HG03342 (cell line): ENCODE results near the gene ACMSD.
"Not testable (repeated sequence)": the region's sequence is repeated elsewhere in the genome, so short reads cannot be mapped to it uniquely, and the experiment has no call there.

Experiments
- ATAC-seq: cut with Tn5 transposase; IDR thresholded peaks from one replicate; pipeline ENCODE4 v1.9.1; 2021; ENCODE audit warnings: mild to moderate bottlenecking, moderate library complexity; ENCODE audit not compliant: unreplicated experiment

ACMSD gene

GRCh38 chr2:134903701-134904100 is 65.3 kb downstream of the ACMSD start:
- ATAC-seq = not testable (repeated sequence)

DNA sequence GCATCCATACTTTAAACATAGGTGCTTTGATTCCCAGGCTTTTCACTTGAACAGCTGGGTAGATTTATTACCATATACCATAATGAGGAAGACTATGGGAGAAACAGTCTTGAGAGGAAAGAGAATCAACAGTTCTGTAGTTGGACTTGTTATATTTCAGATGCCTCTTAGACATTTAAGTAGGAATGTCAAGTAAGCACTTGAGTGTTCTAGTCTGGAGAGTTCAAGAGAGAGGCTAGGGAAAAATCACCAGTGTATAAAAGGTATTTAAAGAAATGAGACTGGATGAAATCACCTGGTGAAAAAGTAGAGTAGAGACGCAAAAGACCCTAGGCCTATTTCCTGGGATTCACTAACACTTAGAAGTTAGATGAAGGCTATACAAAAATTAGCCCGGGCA is 66.8 kb downstream of the ACMSD start:
- no peak for ATAC-seq

GRCh38 chr2:134906726-134907125 is 68.3 kb downstream of the ACMSD start:
- ATAC-seq = no peak

- ATAC-seq = not testable (repeated sequence)
These were observed 69.2 kb downstream of the ACMSD start for GRCh38 chr2:134907441-134908116.

DNA sequence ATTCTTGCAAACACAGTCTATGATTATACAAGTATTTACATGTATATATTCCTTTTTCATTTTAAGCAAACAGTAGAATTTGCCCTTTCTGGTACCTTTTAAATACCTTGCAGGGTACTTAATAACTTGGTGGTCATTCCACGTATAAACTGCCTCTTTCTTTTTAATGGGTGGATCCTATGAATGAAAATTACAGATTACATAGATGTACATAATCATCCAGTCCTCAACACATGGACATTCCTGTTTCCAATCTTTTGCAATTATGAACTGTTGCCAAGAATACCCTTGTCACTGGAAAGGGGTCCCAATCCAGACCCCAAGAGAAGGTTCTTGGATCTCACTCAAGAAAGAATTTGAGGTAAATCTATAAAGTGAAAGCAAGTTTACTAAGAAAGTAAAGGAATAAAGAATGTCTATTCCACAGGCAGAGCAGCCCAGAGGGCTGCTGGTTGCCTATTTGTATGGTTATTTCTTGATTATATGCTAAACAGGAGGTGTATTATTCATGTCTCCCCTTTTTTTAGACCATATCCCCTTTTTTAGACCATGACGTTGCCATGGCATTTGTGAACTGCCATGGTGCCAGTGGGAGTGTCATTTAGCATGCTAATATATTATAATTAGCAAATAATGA is 72.5 kb downstream of the ACMSD start:
- ATAC-seq = no peak

GRCh38 chr2:134911400-134911785 is 73.0 kb downstream of the ACMSD start:
- no peak for ATAC-seq

DNA sequence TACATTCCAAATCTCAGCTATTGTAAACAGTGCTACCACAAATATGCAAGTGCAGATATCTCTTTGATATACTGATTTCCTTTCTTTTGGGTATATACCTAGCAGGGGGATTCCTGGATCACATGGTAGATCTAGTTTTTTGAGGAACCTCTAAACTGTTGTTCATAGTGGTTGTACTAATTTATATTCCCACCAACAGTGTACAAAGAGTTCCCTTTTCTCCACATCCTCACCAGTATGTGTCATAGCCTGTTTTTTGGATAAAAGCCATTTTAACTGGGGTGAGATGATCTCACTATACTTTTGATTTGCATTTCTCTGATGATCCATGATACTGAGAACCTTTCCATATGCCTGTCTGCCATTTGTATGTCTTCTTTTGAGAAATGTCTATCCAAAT is 73.9 kb downstream of the ACMSD start:
- no peak for ATAC-seq

- ATAC-seq = no peak
These were observed 79.0 kb downstream of the ACMSD start for GRCh38 chr2:134917360-134917865.

DNA sequence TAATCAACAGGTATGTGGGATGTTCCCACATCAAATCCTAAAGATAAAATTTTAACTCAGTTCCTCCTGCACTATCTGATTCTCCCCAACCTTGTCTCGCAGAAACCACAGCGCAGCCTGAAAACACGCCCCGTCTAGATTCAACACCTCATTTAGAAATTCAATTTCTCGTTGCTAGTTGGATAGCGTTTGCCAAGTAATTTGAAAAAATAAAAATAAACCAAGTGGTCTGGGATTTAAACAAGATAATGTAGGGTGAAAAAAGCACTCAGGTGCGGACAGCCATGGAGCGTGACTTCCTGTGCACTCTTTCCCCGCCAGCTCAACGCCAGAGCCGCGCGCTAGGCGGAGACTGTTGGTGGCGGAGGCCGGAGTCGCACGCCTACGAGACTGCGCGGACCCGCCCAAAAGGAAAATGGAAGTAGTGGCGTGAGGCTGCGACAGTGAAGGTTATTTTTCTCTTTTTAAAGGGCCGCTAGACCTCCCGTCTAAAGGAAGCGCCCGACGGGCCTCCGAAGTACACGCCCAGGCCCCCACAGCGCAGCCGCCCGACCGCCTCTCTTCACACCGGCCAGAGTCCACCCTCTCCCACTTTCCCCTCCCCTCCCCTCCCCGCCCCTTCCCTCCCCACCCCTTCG is 79.6 kb downstream of the ACMSD start:
- ATAC-seq = peak; percentile 79

DNA sequence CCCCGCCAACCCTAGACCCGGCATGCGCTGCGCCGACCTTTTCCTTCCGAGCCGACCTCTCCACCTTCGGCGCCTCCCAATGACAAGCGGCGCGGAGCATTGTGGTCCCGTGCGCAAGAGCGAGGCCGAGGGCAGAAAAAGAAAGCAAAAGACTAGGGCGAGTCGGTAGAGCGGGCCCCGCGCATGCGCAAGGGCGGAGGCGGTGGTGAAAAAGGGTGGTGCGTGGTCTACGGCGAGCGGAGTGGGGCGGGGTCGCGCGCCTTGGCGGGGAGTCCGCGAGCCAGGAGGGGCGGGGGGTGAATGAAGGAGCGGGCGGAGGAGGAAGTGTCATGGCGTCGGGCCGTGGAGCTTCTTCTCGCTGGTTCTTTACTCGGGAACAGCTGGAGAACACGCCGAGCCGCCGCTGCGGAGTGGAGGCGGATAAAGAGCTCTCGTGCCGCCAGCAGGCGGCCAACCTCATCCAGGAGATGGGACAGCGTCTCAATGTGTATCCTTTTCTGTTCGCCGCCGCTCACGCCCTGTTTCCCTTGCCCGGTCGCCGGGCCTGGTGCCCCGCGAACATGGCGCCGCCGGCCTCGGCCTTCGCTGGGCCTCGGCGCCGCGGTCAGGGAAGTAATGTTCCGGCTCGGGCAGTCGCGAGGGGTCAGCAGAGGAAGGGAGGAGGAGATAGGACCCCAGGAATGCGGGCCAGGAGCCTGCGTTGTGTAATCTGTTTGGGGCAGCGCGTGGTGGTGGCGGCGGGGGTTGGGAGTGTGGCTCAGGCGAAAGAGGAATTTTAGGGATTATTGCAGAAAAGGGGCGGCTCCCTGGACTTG is 80.3 kb downstream of the ACMSD start, which contains the start of gene CCNT2:
Gene CCNT2, plus strand, starts transcription at position 297 of the 815 bp plus-strand sequence. Its CDS starts 33 bp downstream, at position 330.
- peak; percentile 85 for ATAC-seq

- no peak for ATAC-seq
These were observed 81.2 kb downstream of the ACMSD start for GRCh38 chr2:134919341-134920210.

GRCh38 chr2:134924912-134925311 is 86.5 kb downstream of the ACMSD start:
- no peak for ATAC-seq

GRCh38 chr2:134926231-134926931 is 88.0 kb downstream of the ACMSD start:
- no peak for ATAC-seq

- ATAC-seq = no peak
These were observed 88.8 kb downstream of the ACMSD start for GRCh38 chr2:134927195-134927594.

- no peak for ATAC-seq
These were observed 94.6 kb downstream of the ACMSD start for GRCh38 chr2:134932864-134933526.

GRCh38 chr2:134933732-134934131 is 95.3 kb downstream of the ACMSD start:
- no peak for ATAC-seq

GRCh38 chr2:134934150-134934549 is 95.7 kb downstream of the ACMSD start:
- ATAC-seq = no peak

DNA sequence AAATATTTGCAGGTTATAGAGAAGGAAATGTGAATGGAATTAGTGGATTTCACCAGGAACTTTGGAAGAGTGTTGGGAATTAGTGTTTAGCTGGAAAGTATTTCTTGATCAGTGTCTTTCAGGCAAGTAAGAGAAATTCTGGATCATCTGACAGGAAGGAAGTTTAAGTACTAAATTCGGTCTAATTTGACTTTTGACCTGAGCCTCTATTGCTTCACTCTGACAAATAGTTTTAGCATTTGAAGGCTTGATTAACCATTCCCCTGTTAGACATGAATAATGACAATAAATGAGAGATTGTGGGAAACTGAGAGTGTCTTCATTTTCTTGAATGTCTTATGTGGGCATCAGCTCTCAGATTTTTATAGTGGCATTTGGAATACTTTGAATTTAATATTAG is 96.2 kb downstream of the ACMSD start:
- no peak for ATAC-seq

DNA sequence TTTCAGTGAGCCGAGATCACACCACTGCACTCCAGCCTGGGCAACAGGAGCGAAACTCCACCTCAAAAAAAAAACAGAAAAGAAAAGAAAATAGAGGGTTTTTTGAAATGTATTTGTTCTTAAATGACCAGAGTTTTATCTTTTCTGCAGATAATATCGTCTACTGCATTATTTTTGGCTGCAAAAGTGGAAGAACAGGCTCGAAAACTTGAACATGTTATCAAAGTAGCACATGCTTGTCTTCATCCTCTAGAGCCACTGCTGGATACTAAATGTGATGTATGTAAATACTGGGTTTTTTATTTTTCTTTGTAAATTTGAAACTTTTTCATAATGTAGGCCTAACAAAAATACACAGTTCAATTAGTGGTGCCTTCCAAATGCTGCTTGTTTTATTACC is 98.3 kb downstream of the ACMSD start:
- no peak for ATAC-seq
